Measurements from ENCODE around the gene RTF2.

Gene RTF2

GRCh38 chr20:56439771-56440291 lies 28.6 kb upstream of the RTF2 start:
- DNase-seq: no peak

GRCh38 chr20:56440346-56441007 lies 27.9 kb upstream of the RTF2 start:
- DNase-seq: no peak

GRCh38 chr20:56442389-56443365 lies 25.8 kb upstream of the RTF2 start:
- no peak for DNase-seq

- no peak for DNase-seq
Observed at GRCh38 chr20:56443654-56444540, 24.5 kb upstream of the RTF2 start.

GRCh38 chr20:56445130-56445529 lies 23.3 kb upstream of the RTF2 start:
- DNase-seq: no peak

- no peak for DNase-seq
Observed at GRCh38 chr20:56445540-56445939, 22.9 kb upstream of the RTF2 start.

GRCh38 chr20:56447227-56447626 lies 21.2 kb upstream of the RTF2 start:
- DNase-seq: no peak

- no peak for DNase-seq
Observed at GRCh38 chr20:56449459-56449858, 19.0 kb upstream of the RTF2 start.

GRCh38 chr20:56451056-56451765 lies 17.2 kb upstream of the RTF2 start:
- no peak for DNase-seq

- DNase-seq: no peak
Observed at GRCh38 chr20:56453352-56453751, 15.1 kb upstream of the RTF2 start.

- no peak for DNase-seq
Observed at GRCh38 chr20:56454754-56455153, 13.7 kb upstream of the RTF2 start.

- no peak for DNase-seq
Observed at GRCh38 chr20:56458206-56458821, 10.1 kb upstream of the RTF2 start.

- no peak for DNase-seq
Observed at GRCh38 chr20:56460459-56460858, 8.0 kb upstream of the RTF2 start.

GRCh38 chr20:56461576-56461975 lies 6.9 kb upstream of the RTF2 start:
- no peak for DNase-seq

- no peak for DNase-seq
Observed at GRCh38 chr20:56463428-56463827, 5.0 kb upstream of the RTF2 start.

GRCh38 chr20:56465997-56466396 lies 2.4 kb upstream of the RTF2 start:
- DNase-seq: no peak

GRCh38 chr20:56467968-56468315 lies 485 bp upstream of the RTF2 start:
- DNase-seq: no peak

GRCh38 chr20:56469077-56469449 lies 636 bp downstream of the RTF2 start:
- no peak for DNase-seq

- DNase-seq: no peak
Observed at GRCh38 chr20:56483970-56484369, 15.5 kb downstream of the RTF2 start.

GRCh38 chr20:56487216-56487615 lies 18.8 kb downstream of the RTF2 start:
- no peak for DNase-seq

GRCh38 chr20:56488566-56488965 lies 20.1 kb downstream of the RTF2 start:
- no peak for DNase-seq

- no peak for DNase-seq
Observed at GRCh38 chr20:56501116-56501515, 32.7 kb downstream of the RTF2 start.

Measured in NCI-H1092 treated with DMSO at 0.1 percent for 48 hours (cell line).